Activated B cell treated with CpG ODN at 0.5 μM for 24 hours (primary cell): ENCODE measurements around the gene C1orf116. TPM values are rescaled to one million over a fixed set of nuclear protein-coding genes. Genes with fewer than 3 reads are reported as not detected.

Experiments used
- ATAC-seq: fragments of 200-7000 bp; cut with Tn5 transposase; one replicate; pipeline ENCODE4 v1.10.0; 2021; ENCODE audit warnings: low read depth, mild to moderate bottlenecking, moderate library complexity
- CTCF ChIA-PET: fragments of 350-600 bp; sonication (Branson Sonifier 250); formaldehyde crosslinking; loops from one replicate; lab custom pipeline; 2021; ENCODE audit warnings: antibody characterized with exemption; lab: Charles Lee
- POLR2A ChIA-PET: fragments of 350-600 bp; sonication (Branson Sonifier 250); formaldehyde crosslinking; loops from one replicate; lab custom pipeline; 2021; ENCODE audit warnings: antibody characterized with exemption; lab: Charles Lee
- DNase-seq: peaks from one replicate; pipeline ENCODE4 v3.0.0; 2022
- H3K27ac Mint-ChIP-seq: one replicate; pipeline ENCODE4 v1.8.0; 2020; ENCODE audit warnings: mixed read lengths
- H3K27me3 Mint-ChIP-seq: one replicate; pipeline ENCODE4 v1.8.0; 2021; ENCODE audit warnings: mixed read lengths
- H3K36me3 Mint-ChIP-seq: one replicate; pipeline ENCODE4 v1.8.0; 2021; ENCODE audit warnings: low read depth, mixed read lengths
- H3K4me1 Mint-ChIP-seq: one replicate; pipeline ENCODE4 v1.8.0; 2021; ENCODE audit warnings: mixed read lengths
- H3K4me3 Mint-ChIP-seq: one replicate; pipeline ENCODE4 v1.8.0; 2020; ENCODE audit warnings: mild to moderate bottlenecking, mixed read lengths
- H3K9me3 Mint-ChIP-seq: one replicate; pipeline ENCODE4 v1.8.0; 2020; ENCODE audit warnings: mixed read lengths
- intact Hi-C: fragments of 100-400 bp; cut with micrococcal nuclease; formaldehyde crosslinking; loops from one replicate; pipeline ENCODE4 v1.15.1; 2024
- total RNA-seq: library from RNA; stranded (reverse); gene quantifications from 2 replicates; pipeline ENCODE4 v1.2.3, GENCODE V29; 2022
- TF ChIP-seq, protein P1 (sequence below): fragments of 200-600 bp; IDR thresholded peaks from one replicate; pipeline ENCODE4 v1.8.0; 2022; ENCODE audit warnings: antibody characterized with exemption, mild to moderate bottlenecking

Gene C1orf116
- total RNA-seq, 1 donor from 2014 or later, result 0.09 TPM

DNA sequence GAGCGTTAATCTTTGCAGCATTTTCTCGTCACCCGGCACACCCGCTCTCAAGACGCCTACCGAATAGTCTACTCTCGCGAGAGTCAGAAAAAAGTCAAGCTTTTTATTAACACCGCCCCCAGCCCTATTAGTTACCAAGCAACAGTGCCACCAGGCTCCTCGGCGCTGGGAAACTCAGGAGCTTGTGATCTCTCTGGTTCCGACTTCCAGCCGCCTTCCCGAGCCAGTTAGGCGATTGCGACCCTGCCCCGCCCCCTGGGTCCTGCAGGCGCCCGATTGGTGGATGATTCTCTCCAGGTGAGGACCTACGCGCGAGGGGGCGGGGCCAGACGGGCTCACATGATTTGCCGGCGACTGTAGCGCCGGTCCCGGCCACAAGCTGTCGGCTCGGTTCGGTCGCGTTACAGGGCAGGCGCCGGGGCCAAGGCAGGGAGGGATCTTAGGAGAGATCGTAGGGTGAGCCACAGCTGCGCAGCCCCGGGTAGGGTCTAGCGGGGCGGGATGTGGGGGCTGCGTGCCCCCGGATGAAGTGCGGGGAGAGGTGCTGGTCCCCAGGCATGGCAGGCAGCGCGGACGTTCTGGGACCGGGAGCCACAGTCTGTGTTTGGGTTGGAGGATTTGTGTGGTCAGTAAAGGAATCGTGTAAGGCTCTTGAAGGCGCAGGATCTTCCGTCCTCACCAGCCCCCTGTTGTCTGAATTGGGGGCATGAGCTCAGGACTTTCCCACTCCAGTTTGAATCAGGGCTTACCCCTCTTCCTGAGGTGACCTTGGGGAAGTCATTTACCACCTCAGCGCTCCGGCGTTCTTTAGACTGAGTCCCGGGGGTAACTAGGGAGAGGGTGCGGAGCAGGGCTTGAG, 20.6 kb upstream of the C1orf116 start, which contains the start of gene PFKFB2:
Gene PFKFB2, plus strand, starts transcription at position 365 of the 859 bp plus-strand sequence. CDS start 1,443 bp downstream, outside the sequence.
- Mint-ChIP-seq H3K27ac (peak within 1 kb of the TSS; percentile 98), H3K27me3 (no peaks in the 10 kb centered on the region), H3K36me3 (peaks cover 26% of the 10 kb centered on the region), H3K4me3 (peak within 1 kb of the TSS; percentile 98), H3K9me3 (no peaks in the 10 kb centered on the region), H3K4me1 (peaks cover 56% of the 10 kb centered on the region)
- TF ChIP-seq, protein P1, sequence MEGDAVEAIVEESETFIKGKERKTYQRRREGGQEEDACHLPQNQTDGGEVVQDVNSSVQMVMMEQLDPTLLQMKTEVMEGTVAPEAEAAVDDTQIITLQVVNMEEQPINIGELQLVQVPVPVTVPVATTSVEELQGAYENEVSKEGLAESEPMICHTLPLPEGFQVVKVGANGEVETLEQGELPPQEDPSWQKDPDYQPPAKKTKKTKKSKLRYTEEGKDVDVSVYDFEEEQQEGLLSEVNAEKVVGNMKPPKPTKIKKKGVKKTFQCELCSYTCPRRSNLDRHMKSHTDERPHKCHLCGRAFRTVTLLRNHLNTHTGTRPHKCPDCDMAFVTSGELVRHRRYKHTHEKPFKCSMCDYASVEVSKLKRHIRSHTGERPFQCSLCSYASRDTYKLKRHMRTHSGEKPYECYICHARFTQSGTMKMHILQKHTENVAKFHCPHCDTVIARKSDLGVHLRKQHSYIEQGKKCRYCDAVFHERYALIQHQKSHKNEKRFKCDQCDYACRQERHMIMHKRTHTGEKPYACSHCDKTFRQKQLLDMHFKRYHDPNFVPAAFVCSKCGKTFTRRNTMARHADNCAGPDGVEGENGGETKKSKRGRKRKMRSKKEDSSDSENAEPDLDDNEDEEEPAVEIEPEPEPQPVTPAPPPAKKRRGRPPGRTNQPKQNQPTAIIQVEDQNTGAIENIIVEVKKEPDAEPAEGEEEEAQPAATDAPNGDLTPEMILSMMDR, result no peak
- ChIA-PET POLR2A (interaction anchor here (0.6 to 1.9 kb wide), 8 partner anchors 18 to 770 kb away, joined by 3 to 18 read pairs (median 8); partner anchors contain the start of genes CD55, CR1 and CR2), CTCF (interaction anchor here (0.6 to 2.1 kb wide), 10 partner anchors 21 to 590 kb away, joined by 3 to 10 read pairs (median 3); partner anchors contain the start of gene CR2)
- intact Hi-C loops, result loop anchor here (1.0 to 5.0 kb wide), 5 partner anchors 131 to 441 kb away; partner anchors contain the start of genes CD55, CR2, EIF2D and FCMR
- peak; percentile 94 for DNase-seq
- peak; percentile 86 for ATAC-seq

- no peaks in the 10 kb centered on the region for H3K9me3 Mint-ChIP-seq
- no peak for ATAC-seq
- POLR2A ChIA-PET, result no interaction called here
- peaks cover 40% of the 10 kb centered on the region for H3K36me3 Mint-ChIP-seq
- no peaks in the 10 kb centered on the region for H3K27me3 Mint-ChIP-seq
- H3K27ac Mint-ChIP-seq, result peak within 1 kb of the TSS; percentile 92
- H3K4me1 Mint-ChIP-seq, result peaks cover 68% of the 10 kb centered on the region
- CTCF ChIA-PET, result interaction anchor here (2.8 kb wide), 1 partner anchor 354 kb away, joined by 14 read pairs; no protein-coding TSS in a partner anchor
- DNase-seq, result no peak
- peak within 1 kb of the TSS; percentile 98 for H3K4me3 Mint-ChIP-seq
- intact Hi-C loops, result loop anchor here (5.0 kb wide), 2 partner anchors 129 to 439 kb away; partner anchors contain the start of genes EIF2D and FCMR
- TF ChIP-seq, protein P1, result no peak
Observed at GRCh38 chr1:207051191-207051943, 18.8 kb upstream of the C1orf116 start, which contains the start of gene YOD1. YOD1 (minus strand) TSS chr1:207051208; CDS start chr1:207051030, 178 bp downstream.

- TF ChIP-seq, protein P1, result no peak
- Mint-ChIP-seq H3K4me1 (peaks cover 71% of the 10 kb centered on the region), H3K27me3 (no peaks in the 10 kb centered on the region), H3K36me3 (peaks cover 46% of the 10 kb centered on the region), H3K27ac (peak overlapping the region; percentile 92), H3K4me3 (peak overlapping the region; percentile 98), H3K9me3 (no peaks in the 10 kb centered on the region)
- intact Hi-C loops, result loop anchor here (1.0 to 5.0 kb wide), 5 partner anchors 27 to 449 kb away; partner anchors contain the start of genes EIF2D and FCMR
- peak; percentile 74 for DNase-seq
- peak; percentile 51 for ATAC-seq
- CTCF ChIA-PET, result interaction anchor here (0.7 to 3.0 kb wide), 13 partner anchors 8 to 451 kb away, joined by 3 to 26 read pairs (median 4); partner anchors contain the start of genes CR1 and CR2
- POLR2A ChIA-PET, result interaction anchor here (0.6 to 1.6 kb wide), 4 partner anchors 18 to 449 kb away, joined by 3 to 5 read pairs (median 4); partner anchors contain the start of genes C1orf116 and EIF2D
Observed at GRCh38 chr1:207050480-207051190, 18.1 kb upstream of the C1orf116 start.

DNA sequence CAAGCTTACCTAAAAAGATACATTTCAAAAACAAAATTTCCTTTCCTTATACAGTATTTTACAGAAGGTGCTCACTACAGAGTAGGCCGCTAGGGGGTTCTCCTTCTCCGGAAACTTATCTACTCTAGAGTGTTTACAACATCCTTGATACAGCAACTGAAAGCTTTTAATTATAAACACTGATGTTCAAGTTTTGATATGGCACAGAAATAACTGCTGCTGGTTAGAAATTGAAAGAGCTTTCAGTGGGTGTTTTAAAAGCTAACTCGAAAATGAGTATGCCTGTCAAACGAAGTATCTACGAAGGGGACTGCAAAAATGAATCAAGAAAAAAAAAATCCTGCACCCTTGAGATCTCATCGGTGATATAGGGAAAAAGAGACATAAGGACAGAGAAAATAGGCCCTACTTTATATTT, 17.4 kb upstream of the C1orf116 start:
- H3K4me1 Mint-ChIP-seq, result peaks cover 67% of the 10 kb centered on the region
- no peaks in the 10 kb centered on the region for H3K9me3 Mint-ChIP-seq
- CTCF ChIA-PET, result interaction anchor here (0.7 to 3.0 kb wide), 14 partner anchors 9 to 452 kb away, joined by 3 to 26 read pairs (median 4); partner anchors contain the start of genes CR1 and CR2
- DNase-seq (no peak), ATAC-seq (peak; percentile 16)
- peaks cover 48% of the 10 kb centered on the region for H3K36me3 Mint-ChIP-seq
- intact Hi-C loops, result loop anchor here (1.0 to 5.0 kb wide), 5 partner anchors 27 to 449 kb away; partner anchors contain the start of genes EIF2D and FCMR
- peak overlapping the region; percentile 98 for H3K4me3 Mint-ChIP-seq
- no peaks in the 10 kb centered on the region for H3K27me3 Mint-ChIP-seq
- POLR2A ChIA-PET, result interaction anchor here (0.8 to 1.6 kb wide), 3 partner anchors 18 to 449 kb away, joined by 3 to 5 read pairs (median 4); partner anchors contain the start of genes C1orf116 and EIF2D
- TF ChIP-seq, protein P1, result peak; percentile 55
- peak overlapping the region; percentile 92 for H3K27ac Mint-ChIP-seq
